Stomach (tissue), 4 donors: Measurements from ENCODE around the gene DLD.

ENCODE experiments used
- POLR2A ChIP-seq, 4 donors: fragments of 450-650 bp; IDR thresholded peaks; one replicate each; pipeline ENCODE4 v1.6.1; 2016; ENCODE audit warnings: antibody characterized with exemption in 4 of 4, control low read depth in 2 of 4, mild to moderate bottlenecking in 1 of 4, moderate library complexity in 1 of 4
- TF ChIP-seq, protein P1 (sequence below), 7 experiments: fragments of 450-650 bp in 4 of 7; fragments of 200-600 bp in 3 of 7; sonication (generic) in 3 of 7; IDR thresholded peaks; one replicate each; pipeline ENCODE4 v1.5.1; 2016 to 2019; ENCODE audit warnings: antibody characterized with exemption in 7 of 7, control low read depth in 2 of 7, mild to moderate bottlenecking in 1 of 7

DNA sequence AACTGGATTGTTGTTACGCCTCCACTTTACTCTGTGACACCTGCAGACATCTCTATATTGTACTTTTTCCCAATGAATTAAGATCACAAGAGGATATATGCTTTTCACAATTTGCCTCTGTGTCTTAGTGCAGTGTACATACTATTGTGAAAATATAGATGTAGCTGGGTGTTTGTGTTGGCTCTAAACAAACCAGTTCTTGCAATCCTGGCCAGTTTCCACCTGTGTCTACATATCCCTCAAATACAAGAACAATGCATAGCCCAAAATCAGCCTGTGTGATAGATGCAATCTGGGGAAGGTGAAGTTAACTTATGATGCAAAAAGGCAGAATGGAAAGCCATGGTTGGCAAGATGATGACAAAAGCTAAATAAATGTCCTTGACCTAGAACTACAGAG is 36.5 kb upstream of the DLD start:
- TF ChIP-seq, protein P1, sequence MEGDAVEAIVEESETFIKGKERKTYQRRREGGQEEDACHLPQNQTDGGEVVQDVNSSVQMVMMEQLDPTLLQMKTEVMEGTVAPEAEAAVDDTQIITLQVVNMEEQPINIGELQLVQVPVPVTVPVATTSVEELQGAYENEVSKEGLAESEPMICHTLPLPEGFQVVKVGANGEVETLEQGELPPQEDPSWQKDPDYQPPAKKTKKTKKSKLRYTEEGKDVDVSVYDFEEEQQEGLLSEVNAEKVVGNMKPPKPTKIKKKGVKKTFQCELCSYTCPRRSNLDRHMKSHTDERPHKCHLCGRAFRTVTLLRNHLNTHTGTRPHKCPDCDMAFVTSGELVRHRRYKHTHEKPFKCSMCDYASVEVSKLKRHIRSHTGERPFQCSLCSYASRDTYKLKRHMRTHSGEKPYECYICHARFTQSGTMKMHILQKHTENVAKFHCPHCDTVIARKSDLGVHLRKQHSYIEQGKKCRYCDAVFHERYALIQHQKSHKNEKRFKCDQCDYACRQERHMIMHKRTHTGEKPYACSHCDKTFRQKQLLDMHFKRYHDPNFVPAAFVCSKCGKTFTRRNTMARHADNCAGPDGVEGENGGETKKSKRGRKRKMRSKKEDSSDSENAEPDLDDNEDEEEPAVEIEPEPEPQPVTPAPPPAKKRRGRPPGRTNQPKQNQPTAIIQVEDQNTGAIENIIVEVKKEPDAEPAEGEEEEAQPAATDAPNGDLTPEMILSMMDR (IDR thresholded peaks at IDR 0.05): no peak
- TF ChIP-seq POLR2A (IDR thresholded peaks at IDR 0.05): no peak
